Mucosa of descending colon (tissue), 3 donors: ENCODE results near the gene GPR162. TPM values are rescaled to one million over a fixed set of nuclear protein-coding genes. Genes with fewer than 3 reads are reported as not detected.

Source experiments
- ATAC-seq: fragments of 200-7000 bp; cut with Tn5 transposase; one replicate; pipeline ENCODE4 v1.9.1; 2020; ENCODE audit warnings: mild to moderate bottlenecking, moderate library complexity
- DNase-seq, 3 donors: peaks; one replicate each; pipeline ENCODE4 v3.0.0-alpha.2; 2020
- H3K36me3 ChIP-seq: fragments of 200-600 bp; one replicate; pipeline ENCODE4 v1.8.0; 2021; ENCODE audit warnings: low read depth, mild to moderate bottlenecking
- H3K4me1 ChIP-seq: fragments of 200-600 bp; one replicate; pipeline ENCODE4 v1.8.0; 2021; ENCODE audit warnings: low read depth, mild to moderate bottlenecking
- H3K4me3 ChIP-seq: fragments of 200-600 bp; one replicate; pipeline ENCODE4 v1.8.0; 2021; ENCODE audit warnings: mild to moderate bottlenecking
- H3K9me3 ChIP-seq: fragments of 200-600 bp; one replicate; pipeline ENCODE4 v1.8.0; 2021; ENCODE audit warnings: mild to moderate bottlenecking
- CTCF ChIP-seq: fragments of 200-600 bp; IDR thresholded peaks from one replicate; pipeline ENCODE4 v1.8.0; 2022; ENCODE audit warnings: antibody characterized with exemption, mild to moderate bottlenecking
- intact Hi-C, 2 donors: fragments of 100-400 bp; cut with DNase I in 1 of 2; cut with micrococcal nuclease in 1 of 2; formaldehyde crosslinking; loops; one replicate each; pipeline versions ENCODE4 v1.11.0 to v1.11.1; 2022; cut with DNase I, micrococcal nuclease
- total RNA-seq, 3 donors: library from RNA; stranded (reverse); fragmentation: NEBNext Ultra II Directional in 2 of 3; extraction: Animal tissue kit (Norgen Biotek cat#: 25700) in 2 of 3; gene quantifications; one replicate each; pipeline versions ENCODE4 v1.2.1 to v1.2.4, GENCODE V29; 2021 to 2023
- donor health status: DM: no; HTN: no; CAD: no; lungs with moderate emphysema.
- donor health status: DM: no; HTN: no; CAD: no.
- donor health status: DM: no; HTN: yes; CAD: no.

GPR162 gene
- total RNA-seq, 3 donors from 2014 or later = 1.7 to 18.6 (median 3.1) TPM

DNA sequence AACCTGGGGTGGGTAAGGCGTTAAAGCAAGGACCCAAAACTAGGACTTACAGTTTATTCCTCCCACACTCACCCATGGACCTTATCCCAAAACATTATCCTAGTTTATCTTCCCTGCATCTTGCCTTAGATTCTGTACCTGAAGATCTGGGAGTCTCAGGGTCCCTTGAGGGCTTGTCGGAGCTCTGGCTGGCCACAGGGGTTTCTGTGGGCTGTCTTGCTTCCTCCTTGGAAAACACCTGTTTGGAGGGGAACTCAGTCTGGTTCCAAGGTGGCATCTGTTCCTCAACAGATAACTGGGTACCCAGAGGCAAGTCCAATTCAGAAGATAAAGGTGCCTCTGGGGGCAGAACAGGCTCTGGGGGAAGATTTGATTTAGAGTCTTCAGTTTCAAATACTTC is 27.8 kb downstream of the GPR162 start:
- no peak for TF ChIP-seq CTCF
- Histone ChIP-seq H3K4me3 (no peak overlapping the region), H3K4me1 (peaks cover 19% of the 10 kb centered on the region), H3K36me3 (no peaks in the 10 kb centered on the region), H3K9me3 (no peaks in the 10 kb centered on the region)
- no peak for DNase-seq
- intact Hi-C loops = no loop called here
- ATAC-seq = no peak

DNA sequence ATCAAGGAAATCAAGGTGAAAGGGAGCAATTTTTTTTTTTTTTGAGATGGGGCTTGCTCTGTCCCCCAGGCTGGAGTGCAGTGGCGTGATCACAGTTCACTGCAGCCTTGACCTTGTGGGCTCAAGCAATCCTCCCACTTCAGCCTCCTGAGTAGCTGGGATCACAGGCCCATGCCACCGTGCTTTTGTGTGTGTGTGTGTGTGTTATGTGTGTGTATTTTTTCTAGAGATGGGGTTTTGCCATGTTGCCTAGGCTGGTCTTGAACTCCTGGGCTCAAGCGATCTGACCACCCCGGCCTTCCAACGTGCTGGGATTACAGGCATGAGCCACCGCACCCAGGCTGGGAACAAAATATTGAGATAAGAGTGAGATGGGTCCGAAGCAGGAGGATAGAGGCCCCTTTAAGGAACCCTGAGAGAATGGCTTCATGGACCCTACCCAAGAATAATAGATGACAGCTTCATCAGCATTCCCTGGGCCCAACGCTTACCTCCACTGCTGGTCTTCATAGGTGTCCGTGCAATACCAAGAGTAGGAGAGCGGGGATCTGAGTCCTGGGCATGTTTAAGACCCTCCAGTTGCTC is 28.4 kb downstream of the GPR162 start:
- Histone ChIP-seq H3K4me1 (peaks cover 19% of the 10 kb centered on the region), H3K4me3 (no peak overlapping the region), H3K9me3 (no peaks in the 10 kb centered on the region), H3K36me3 (no peaks in the 10 kb centered on the region)
- ATAC-seq = no peak
- intact Hi-C loops = no loop called here
- DNase-seq = peak in 1 of 3 donors; percentile 31
- no peak for TF ChIP-seq CTCF

GRCh38 chr12:6850796-6851152 is 29.2 kb downstream of the GPR162 start:
- intact Hi-C loops = no loop called here
- peaks cover 19% of the 10 kb centered on the region for H3K4me1 ChIP-seq
- DNase-seq (peak in 2 of 3 donors; percentile 71 to 81), ATAC-seq (peak; percentile 4)
- H3K9me3 ChIP-seq = no peaks in the 10 kb centered on the region
- peak overlapping the region; percentile 33 for H3K4me3 ChIP-seq
- no peak for TF ChIP-seq CTCF
- H3K36me3 ChIP-seq = no peaks in the 10 kb centered on the region

DNA sequence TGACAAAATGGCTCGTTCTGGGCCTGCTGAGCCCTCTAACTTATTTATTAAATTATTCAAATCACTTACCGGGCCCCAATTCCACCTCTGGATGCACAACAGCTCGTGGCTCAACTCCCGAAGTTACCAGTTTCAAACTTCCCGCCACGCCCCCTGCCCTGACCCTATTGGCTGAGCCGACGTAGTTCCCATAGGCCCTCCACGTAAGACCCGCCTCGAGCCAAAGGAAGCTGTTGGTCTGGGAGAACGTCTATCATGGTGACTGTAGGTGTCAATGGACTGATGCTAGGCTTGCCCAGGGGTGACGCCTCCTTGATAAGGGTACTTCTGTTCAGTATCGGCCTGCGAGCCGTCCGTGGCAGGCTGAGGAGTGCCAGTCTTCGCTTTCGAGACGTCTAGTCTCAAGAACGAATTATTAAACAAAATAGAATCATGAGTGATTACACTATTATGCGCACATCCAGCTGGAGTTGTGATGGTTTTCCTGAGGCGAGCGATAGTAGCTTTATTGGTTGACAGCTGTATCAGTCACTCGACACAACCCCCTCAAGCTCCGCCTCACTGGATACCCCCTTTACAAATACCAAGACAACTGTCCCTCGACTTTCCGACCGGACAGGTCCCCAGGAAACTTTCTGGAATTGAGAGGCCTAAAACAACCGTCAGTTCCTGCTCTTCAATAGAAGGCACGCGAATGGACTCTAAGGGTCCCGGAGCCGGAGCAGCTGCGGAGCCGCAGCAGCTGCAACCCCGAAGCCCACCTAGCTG is 29.7 kb downstream of the GPR162 start, which contains the start of gene CDCA3:
Gene CDCA3, minus strand, starts transcription at position 134 of the 768 bp plus-strand sequence. CDS start 334 bp downstream, outside the sequence.
- Histone ChIP-seq H3K9me3 (no peaks in the 10 kb centered on the region), H3K4me3 (peak within 1 kb of the TSS; percentile 33), H3K4me1 (peaks cover 19% of the 10 kb centered on the region), H3K36me3 (no peaks in the 10 kb centered on the region)
- no peak for TF ChIP-seq CTCF
- peak; percentile 93 to 97 (median 96) for DNase-seq
- intact Hi-C loops = no loop called here
- ATAC-seq = peak; percentile 78

- peaks cover 19% of the 10 kb centered on the region for H3K4me1 ChIP-seq
- no peak for TF ChIP-seq CTCF
- DNase-seq = peak; percentile 98 to 100 (median 98)
- ATAC-seq = peak; percentile 87
- no peaks in the 10 kb centered on the region for H3K36me3 ChIP-seq
- no peaks in the 10 kb centered on the region for H3K9me3 ChIP-seq
- intact Hi-C loops = no loop called here
- peak within 1 kb of the TSS; percentile 33 for H3K4me3 ChIP-seq
Observed at GRCh38 chr12:6851921-6852650, 30.5 kb downstream of the GPR162 start, which contains the start of gene USP5. Gene USP5, plus strand, starts transcription at chr12:6852150. Its CDS starts 30 bp downstream, at chr12:6852180.
